ENCODE results near the gene SNPH.
A peak's percentile ranks its signal among the peaks of the same experiment; 100 is the strongest.

SNPH gene

DNA sequence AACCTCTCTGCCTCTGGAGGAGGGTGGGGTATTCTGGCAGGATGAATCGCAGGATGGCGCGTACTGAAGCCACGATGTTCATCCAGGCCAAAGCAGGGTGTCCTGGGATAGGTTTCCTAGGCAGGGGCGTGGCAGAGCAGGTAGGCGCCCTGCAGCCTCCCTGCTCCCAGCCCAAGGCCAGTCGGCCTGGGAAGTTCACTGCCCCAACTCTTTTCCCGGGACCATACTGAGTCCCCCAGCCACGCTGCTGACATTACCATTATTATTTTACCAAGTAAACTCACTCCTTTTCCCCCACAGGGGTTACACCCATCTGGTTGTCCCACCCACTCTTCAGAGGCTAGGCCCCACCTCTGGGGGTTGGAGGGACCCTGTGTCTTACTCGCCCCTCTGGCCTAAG lies 41.1 kb downstream of the SNPH start:
- no peak for DNase-seq (ENCODE audit: low read depth)

DNA sequence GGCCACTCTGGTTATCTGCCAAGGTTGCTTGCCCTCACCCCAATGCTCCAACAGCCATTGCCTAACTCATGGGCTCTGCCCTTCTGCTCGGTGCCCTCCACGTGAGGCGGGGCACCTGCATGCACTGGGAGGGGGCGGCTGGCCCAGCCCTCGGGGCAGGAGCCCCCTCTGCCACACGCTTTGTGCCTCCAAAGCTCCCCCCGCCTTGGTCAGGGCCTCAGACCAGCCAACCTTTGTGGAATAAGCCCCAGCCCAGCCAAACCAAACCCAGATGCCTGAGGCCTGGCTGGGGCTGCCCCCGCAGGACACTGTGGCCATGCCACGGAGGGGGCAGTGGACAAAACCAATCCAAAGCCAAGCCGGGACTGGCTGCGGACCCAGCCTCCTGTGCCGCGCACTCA lies 41.5 kb downstream of the SNPH start:
- no peak for DNase-seq (ENCODE audit: low read depth)

DNA sequence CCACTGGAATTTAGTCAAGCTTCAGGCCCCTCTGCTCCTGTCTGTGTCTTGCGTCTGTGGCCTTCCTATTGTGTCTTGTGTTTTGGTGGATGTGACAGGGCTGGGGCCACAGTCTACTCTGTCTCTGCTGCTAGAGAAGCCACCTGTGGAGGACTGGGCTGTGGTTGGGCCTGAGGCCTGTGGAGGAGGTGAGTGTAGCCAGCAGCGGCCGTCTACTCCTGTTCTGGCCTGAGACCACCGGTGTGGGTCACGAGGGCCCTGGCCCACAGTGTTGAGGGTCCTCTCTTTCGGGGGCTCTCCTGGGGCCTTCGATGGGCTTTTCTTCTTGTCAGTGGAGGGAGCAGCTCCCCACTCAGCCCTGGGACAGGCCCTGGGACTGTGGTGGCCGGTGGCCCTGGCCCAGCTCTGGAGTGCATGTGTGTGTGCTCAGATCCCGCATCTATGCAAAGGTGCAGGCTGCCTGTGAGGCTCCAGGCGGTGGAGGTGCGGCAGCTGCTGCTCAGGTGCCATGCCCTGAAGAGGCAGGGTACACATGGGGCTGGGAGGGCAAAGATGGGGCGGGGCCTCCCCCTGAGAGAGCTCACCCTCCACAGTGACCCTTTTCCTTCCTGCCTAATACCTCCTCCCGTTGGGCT lies 42.1 kb downstream of the SNPH start:
- DNase-seq (ENCODE audit: low read depth) = no peak

DNA sequence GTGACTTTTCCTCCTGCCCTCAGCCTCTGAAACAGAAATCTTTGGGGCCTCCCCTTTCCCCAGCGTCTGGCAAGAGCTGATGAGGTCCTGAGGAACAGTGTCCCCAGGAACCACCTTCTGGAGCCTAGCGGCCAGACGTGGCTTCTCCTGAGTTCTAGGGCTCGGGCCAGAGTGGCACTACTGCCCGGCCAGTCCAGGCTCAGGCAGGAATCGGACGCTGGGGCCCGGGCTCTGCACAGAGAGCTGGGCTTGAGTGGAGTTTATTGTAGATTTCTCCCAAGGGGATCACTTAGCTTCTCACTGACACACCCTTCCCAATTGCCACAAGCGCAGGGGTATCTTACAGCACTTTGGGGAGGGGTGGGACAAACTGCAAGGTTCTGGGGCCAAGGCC lies 42.6 kb downstream of the SNPH start:
- no peak for DNase-seq (ENCODE audit: low read depth)

DNA sequence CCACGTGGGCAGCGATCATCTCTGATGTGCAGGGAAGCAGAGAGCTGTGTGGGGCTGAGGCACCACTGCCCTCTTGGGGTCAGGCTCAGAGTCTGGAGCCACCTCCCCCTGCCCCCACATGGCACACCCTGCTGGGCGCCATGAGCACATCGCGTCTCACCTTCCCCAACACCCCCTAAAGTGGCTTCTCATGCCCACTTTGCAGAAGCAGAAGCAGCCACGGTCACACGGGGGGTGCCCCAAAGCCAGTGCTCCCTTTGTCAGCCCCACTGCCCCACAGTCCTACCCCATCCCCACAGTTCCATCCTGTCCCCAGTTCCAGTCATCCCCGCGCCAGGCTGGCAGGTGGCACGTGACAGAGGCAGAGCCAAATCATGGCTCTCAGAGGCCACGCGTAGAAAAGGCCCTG lies 43.3 kb downstream of the SNPH start:
- no peak for DNase-seq (ENCODE audit: low read depth)

DNA sequence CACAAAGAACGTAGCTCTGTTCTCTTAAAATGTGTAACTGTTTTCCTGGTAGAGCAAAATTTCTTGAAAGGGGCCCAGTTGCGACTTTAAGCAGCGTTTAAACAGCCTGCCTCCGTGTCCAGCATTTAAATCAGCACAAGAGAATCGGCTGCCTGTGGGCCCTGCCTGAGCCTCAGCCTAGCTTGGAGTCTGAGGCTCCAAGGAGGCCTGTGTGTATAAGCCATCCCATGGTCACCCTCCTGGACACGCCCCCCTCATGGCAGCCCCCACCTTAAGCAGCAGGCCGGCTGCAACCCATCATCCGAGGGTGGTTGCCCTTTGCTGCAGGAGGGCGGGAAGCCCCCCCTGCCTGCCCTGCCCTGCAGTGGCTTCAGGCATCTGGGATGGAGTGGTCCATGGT lies 44.0 kb downstream of the SNPH start:
- DNase-seq (ENCODE audit: low read depth) = no peak

DNA sequence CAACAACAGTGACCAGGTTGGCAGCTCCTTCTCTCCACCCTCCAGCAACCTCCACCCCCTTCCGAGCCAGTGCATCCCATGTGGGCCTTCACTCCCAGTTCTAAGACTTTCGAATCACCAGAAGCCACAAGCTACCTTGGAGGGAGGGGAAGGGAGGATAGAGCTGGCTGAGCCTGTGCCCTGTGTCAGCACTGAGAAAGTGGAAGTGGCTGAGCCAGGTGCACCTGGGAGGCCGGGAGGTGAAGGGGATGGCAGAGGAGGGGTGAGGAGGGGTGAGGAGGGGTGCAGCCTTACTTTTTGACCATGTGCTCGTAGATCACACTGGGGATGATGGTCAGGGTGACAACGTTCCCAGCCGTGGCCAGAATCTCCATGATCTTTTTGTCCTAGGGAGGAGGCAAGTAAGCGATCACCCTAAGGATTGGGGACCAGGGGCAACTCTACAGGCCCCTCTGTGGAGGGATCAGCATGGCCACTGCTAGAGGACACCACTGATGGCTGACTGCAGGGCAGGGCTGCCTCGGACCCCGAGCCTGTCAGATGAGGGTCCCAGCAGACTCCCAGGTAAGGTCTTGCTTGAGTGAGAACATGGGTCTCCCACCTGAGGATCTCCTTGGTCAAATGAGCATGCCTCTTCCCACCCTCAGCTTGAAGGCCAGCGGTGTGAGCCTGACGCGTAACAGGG lies 44.6 kb downstream of the SNPH start:
- DNase-seq (ENCODE audit: low read depth) = no peak

DNA sequence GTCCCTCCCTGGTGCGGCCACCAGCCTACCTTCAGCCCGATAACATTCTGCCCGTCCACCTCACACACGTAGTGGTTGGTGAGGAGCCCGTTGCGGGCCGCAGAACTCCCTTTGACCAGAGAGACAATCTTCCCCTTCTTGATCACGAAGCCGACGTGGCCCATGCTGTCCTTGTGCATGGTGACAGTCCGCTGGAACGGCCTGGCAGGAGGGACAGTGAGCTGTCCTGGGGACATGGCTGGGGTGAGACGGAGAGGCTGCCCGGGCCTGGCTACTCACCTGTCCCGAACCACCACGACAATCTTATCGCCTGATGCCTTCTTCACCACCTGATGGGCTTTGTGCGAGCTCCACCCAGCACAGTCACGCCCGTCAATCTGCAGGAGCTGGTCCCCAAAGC lies 46.2 kb downstream of the SNPH start:
- no peak for DNase-seq (ENCODE audit: low read depth)

DNA sequence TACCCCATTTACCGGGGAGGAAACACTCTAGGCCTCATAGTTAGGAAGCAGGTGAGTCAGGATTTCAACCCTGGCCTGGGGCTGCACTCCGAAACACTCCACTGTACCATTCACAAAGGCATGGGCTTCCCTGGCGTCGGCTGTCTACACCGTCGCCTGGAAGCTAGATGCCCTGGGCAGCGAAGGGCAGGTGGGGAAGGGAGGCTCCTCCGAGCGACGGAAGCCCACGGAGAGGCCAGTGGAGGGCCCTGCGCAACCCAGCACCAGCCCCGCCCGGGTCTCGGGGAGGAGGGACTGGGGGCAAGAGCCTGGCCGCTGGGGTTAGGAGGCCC lies 46.8 kb downstream of the SNPH start:
- no peak for DNase-seq (ENCODE audit: low read depth)

DNA sequence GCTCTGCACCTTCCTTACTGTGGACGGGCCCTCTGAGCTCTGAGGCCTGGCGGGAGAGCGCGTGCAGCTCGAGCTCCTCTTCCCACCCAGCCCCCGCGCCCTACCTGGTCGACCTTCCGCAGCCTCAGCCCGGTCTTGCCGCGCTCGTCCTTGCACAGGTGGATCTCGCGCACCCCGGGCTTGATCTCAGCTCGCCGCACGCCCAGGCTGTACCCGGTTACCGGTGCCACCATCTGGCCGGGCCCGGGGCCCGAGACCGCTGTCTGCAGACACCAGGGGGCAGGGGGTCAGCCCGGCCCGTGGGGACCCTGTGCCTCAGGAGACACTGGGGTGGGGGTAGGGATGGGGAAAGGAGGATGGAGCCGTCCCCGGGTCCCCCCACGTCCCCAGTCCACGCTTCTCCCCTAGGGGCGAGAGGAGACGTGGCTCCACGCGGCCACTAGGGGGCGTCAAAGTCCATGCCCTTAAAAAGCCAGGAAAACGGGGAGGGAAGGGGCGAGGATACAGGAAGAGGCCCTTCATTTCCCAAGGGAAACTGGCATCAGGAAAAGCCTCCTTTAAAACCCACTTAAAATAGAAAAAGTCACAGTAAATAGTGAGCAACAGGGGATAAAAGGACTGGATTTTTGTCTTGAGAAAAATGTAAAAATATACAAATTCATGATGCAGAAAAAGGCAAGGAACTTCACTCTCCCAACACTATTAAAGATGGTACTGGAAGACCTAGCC lies 47.3 kb downstream of the SNPH start:
- DNase-seq (ENCODE audit: low read depth) = peak; percentile 51

DNA sequence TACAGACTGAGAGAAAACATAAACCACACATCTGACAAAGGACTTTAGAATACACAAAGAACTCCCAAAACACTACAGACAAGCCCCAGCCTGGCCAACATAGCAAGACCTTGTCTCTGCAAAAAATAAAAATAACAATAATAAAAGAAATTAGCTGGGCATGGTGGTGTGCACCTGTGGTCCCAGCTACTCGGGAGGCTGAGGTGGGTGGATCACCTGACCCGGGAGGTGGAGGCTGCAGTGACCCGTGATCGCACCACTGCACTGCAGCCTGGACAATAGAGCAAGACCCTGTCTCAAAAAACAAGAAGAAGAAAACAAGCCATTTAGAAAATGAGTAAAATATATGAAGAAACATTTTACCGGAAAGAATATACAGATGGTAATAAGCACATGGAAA lies 49.7 kb downstream of the SNPH start:
- DNase-seq (ENCODE audit: low read depth) = no peak

DNA sequence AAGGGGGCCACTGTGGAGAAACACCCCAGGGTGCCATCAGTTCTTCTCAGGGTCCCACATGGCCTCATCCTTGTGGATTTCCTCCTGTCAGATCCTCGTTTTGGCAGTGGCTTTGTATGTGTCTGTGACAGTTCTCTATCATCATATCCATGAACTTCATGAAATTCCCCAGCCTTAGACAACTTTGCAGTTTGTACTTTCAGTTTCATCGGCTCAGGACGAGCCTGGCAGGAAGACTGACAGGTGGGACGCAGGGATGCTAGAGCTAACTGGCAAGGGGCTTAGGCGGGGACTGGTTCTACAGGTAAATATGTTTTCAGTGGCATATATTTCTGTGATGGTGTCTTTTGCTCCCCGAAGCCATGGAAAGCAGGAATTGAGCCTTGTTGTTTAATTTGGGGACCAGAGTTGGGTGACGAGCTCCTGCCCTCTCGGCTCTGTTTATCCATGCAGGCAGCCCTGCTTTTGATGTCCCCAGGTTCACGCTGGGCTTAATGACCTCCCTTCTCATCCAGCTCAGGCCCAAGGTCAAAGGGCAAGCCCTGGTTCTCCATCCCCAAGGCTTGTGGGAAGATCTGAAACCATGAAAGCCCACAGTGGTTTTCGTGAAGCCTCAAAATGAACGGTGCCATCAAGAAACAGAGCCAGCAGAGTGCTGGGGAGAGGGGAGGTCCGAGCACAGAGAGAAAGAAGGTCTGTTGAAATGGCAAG lies 51.6 kb downstream of the SNPH start:
- no peak for DNase-seq (ENCODE audit: low read depth)

DNA sequence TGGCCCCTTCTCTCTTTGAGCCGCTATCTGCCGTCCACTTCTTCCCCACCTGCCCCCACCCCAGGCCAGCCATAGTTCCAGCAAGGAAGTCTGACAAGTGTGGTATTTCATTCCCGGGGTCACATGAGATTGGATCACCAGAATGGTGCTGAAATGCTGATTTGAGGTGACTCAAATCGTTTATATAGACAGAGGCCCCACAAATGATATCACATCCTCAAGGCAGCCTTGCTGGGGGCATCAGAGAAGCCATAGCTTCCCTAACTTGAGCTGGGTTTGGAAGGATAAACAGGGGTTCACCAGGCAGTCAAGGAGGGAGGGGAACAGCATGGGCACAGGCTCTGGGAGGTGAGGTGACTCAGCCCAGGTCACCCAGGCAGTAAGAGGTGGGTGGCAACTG lies 53.0 kb downstream of the SNPH start:
- DNase-seq (ENCODE audit: low read depth) = no peak

DNA sequence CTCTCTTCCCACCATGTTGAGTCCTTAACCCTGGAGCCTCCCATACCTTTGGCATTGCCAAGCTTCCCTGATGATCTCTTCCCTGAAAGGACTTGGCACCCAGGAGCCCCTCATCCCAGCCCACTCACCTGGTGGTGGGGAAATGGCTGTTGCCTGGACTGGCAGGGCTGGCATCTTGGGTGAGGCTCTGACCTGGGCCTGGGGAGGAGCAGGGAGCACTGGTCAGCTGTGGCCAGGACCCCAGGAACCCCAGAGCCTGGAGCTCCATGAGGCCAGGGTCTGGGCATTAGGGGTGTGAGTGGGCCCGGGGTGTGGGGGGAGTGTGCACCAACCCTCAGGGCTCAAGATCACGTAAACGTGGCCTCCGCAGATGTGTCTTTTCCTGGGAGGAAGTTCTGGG lies 53.4 kb downstream of the SNPH start:
- DNase-seq (ENCODE audit: low read depth) = no peak

DNA sequence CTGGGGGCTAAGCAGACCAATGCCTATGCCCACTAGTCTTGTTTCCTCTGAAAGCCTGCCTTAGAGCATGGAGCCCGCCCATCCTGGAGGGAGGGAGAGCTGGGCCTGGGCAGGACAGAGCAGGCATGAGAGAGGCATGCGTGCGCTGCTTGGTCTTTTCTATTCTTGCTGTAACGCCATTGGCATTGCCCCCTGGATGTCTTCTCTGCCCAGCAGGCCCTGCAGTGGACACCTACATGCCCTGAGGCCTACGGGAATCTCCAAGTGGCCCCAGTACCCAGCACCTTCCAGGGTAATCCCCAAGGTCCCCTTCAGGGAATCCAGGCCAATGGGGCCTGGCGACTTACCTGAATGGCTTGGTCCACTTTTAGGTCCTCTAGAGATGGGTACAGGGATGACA lies 53.9 kb downstream of the SNPH start:
- no peak for DNase-seq (ENCODE audit: low read depth)

DNA sequence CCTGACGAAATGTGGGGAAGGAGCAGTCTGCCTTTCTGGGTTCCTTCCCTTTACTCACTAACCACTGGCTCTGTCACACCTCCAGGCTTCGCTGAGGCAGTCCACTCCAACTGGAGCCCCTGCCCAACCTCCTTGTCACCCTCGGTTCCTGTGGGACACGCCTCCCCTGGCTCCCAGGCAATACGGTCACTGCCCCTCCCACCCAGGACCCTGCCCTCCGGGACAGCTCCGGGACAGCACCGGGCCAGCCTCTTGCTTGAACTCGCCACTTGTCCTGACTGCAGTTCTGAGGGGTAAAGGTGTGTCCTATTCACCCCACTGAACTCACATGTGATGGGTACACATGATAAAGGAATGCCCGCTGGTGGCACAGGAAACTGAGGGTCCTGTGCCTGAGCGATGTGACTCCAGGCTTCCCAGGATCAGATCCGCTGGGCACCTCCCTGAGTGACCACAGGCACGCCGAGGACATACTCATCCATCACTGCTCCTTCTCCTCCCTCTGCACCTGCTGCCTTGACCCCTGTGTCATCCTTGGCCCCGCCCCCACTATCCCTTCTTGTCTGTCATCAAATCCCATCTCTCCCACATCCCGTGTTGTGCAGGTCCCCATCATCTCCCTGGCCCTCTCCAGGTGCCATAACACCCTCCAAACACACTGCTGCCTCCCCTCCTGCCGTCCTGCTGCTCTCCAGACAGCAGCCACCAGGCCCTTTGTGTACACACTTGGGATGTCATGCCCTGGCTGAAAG lies 55.0 kb downstream of the SNPH start:
- DNase-seq (ENCODE audit: low read depth) = no peak

DNA sequence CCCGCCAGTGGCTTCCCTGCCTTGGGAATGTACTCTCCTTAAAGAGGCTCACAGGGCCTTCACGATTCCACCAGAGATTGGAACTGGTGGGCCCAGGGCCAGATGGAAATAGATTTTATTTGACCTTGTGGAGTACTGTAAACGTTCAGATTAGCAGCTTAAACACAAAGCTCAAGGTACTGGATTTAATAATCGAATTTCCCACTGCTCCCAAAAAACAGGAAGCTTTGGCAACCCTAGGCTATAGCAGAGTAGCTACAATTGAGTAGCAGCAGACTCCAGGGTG lies 55.5 kb downstream of the SNPH start:
- DNase-seq (ENCODE audit: low read depth) = no peak

DNA sequence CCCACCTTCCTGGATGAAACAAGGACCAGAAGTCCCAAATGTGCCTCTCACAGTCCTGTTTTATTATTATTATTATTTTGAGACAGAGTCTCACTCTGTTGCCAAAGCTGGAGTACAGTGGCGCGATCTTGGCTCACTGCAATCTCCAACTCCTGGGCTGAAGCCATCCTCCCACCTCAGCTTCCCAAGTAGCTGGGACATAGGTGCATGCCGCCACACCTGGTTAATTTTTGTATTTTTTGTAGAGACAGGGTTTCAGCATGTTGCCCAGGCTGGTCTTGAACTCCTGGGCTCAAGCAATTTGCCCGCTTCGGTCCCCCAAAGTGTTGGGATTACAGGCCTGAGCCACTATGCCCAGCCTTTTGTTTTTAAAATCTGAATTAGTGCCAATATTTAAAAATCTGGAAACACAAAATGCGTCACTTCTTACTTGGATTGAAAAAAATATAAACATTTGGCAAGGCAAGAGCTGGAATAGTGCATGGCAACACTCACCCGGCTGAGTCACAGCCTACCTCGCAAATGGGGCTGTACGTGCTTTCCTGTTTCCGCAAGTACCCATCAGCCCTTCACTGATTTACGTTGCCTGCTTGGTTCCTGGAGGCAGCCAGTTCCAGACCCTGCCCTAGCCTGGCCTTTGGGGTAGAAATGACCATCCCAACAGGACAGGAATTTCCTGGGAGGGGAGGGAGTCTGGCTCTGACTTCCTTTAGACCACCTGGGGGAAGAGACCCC lies 56.6 kb downstream of the SNPH start:
- peak; percentile 75 for DNase-seq (ENCODE audit: low read depth)

DNA sequence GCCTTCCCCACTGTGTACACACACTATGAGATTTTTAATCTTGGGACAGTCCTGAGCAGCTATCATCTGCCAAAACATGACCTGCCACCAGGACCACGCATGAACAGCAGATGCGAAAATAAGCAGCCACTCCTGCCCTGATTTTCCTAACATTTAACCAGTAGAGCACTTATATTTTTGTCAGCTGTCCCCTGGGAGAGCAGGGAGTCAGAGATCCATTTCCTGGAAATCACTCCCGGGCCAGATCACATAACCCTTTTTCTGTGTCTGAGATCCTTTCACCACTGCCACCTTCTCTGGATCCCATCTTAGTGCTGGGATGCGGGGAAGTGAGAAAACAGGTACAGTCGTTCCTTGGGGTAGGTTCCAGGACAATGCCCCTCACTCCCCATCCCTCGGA lies 57.2 kb downstream of the SNPH start:
- no peak for DNase-seq (ENCODE audit: low read depth)

DNA sequence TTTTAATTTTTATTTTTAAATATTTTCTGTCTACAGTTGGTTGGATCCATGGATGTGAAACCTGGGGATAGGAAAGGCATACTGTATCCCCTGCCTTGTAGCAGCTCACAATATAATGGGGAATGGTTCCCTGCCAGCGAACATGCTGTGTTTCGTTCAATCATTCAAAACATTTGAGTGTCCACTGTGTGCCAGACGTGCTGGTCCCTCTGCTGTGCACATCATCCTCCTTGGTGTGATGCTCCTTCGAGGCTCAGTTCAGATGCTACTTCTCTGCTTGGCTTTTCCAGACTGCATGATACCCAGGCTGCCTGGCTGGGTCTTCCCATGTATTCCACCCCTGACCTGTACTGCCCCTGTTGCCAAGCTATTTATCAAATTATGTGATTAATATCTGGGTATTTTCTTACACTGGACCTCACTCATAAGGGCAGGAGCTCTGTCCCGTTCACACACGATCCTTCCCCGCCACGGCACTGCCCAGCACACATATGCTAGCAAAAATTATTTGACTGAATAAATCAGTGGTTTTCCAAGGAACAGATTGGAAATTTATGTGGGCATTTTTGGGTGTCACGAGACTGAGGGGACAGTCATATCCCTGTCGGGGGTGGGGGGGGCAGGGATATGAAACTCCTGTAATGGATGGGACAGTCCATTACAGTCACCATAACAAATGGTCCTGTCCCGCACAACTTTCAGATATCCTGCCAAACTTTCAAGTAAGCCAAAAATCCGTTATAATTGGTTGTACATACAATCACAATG lies 57.9 kb downstream of the SNPH start:
- DNase-seq (ENCODE audit: low read depth) = no peak

DNA sequence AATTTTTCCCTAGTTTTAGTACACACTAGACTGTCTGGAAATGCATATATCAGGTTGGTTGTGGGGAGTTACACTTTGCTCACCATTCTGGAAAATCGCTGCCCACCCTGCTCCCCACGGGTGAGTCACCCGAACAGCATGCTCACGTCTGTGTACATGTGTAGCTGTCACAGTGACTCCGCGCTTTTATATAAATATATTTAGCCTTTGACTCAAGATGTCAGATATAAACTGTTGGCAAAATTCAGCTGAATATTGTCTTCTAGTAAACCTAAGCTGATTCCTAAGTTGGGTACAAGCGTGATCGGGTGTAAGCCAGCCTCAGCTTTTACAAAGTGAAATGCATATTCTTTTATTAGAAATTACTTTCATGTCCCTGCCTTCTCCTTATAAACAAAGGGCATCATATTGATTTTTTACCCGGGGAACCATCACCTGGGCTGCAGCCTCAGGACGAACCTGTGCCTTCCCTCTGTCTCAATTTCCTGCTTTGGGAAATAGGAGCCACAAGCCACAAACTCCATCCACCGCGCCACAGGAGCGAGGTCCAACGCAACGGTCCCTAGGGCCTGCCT lies 58.6 kb downstream of the SNPH start:
- peak; percentile 40 for DNase-seq (ENCODE audit: low read depth)

All from stromal cell of bone marrow (primary cell).